CD4-positive, alpha-beta T cell treated with Interleukin-6 for 4 hours (primary cell): ENCODE measurements around the gene FITM1.

Experiments
- DNase-seq: peaks from one replicate; pipeline ENCODE4 v3.0.0-alpha.2; 2020; ENCODE audit warnings: mixed read lengths

FITM1 gene

GRCh38 chr14:24162093-24162492, 31.6 kb downstream of the FITM1 start:
- peak; percentile 8 for DNase-seq

GRCh38 chr14:24164518-24164991, 34.1 kb downstream of the FITM1 start:
- DNase-seq = no peak

GRCh38 chr14:24165785-24166184, 35.3 kb downstream of the FITM1 start:
- no peak for DNase-seq

GRCh38 chr14:24167469-24168114, 37.1 kb downstream of the FITM1 start:
- no peak for DNase-seq

- DNase-seq = peak; percentile 80
Observed at GRCh38 chr14:24171422-24172260, 41.2 kb downstream of the FITM1 start, which contains the start of gene REC8. Gene REC8 (plus strand): TSS chr14:24172080. CDS start chr14:24172553, 473 bp downstream.

- DNase-seq = no peak
Observed at GRCh38 chr14:24172261-24172860, 41.9 kb downstream of the FITM1 start.

- DNase-seq = no peak
Observed at GRCh38 chr14:24172871-24173281, 42.4 kb downstream of the FITM1 start.

- no peak for DNase-seq
Observed at GRCh38 chr14:24176599-24176998, 46.1 kb downstream of the FITM1 start.

- no peak for DNase-seq
Observed at GRCh38 chr14:24177041-24177825, 46.8 kb downstream of the FITM1 start.

GRCh38 chr14:24177891-24178290, 47.4 kb downstream of the FITM1 start:
- no peak for DNase-seq

- DNase-seq = no peak
Observed at GRCh38 chr14:24178399-24179178, 48.1 kb downstream of the FITM1 start.

GRCh38 chr14:24179294-24179960, 49.0 kb downstream of the FITM1 start:
- DNase-seq = no peak

- DNase-seq = no peak
Observed at GRCh38 chr14:24179961-24180796, 49.7 kb downstream of the FITM1 start.

- DNase-seq = no peak
Observed at GRCh38 chr14:24181371-24182077, 51.1 kb downstream of the FITM1 start.
